ENCODE measurements around the gene MGAT3.

- TF ChIP-seq CTCF (IDR thresholded peaks at IDR 0.05) (no peak), POLR2A (IDR thresholded peaks at IDR 0.05) (no peak)
Measured at GRCh38 chr22:39475337-39475736, 18.5 kb downstream of the MGAT3 start.

Data from adrenal gland (tissue), 5 donors.